H1 (cell line): ENCODE results near the gene NFIC. TPM values are rescaled to one million over a fixed set of nuclear protein-coding genes. Genes with fewer than 3 reads are reported as not detected.

Experiments
- CTCF ChIA-PET: fragments of 300-600 bp; sonication (Branson Sonifier 250); formaldehyde crosslinking; loops from one replicate; lab custom pipeline; 2021; ENCODE audit not compliant: partially characterized antibody; lab: Charles Lee
- POLR2A ChIA-PET: fragments of 300-600 bp; sonication (Branson Sonifier 250); formaldehyde crosslinking; loops from one replicate; lab custom pipeline; 2021; ENCODE audit warnings: inconsistent platforms; ENCODE audit not compliant: partially characterized antibody; lab: Charles Lee
- DNase-seq, 2 experiments: peaks; one replicate each; pipeline versions ENCODE4 v3.0.0 to v3.0.0-alpha.2; 2010 to 2022; ENCODE audit warnings: low spot score in 2 of 2, low read depth in 1 of 2, mixed read lengths in 1 of 2
- FAIRE-seq: peaks from 2 replicates; lab custom pipeline; 2011; peaks lifted over from hg19 to GRCh38; lab: Jason Lieb, UNC
- H2AFZ ChIP-seq: 2 replicates; pipeline ENCODE4 v1.8.1; 2012; ENCODE audit warnings: low read length, inconsistent platforms
- H2AK5ac ChIP-seq: 2 replicates; pipeline ENCODE4 v1.6.1; 2013; ENCODE audit warnings: low read depth, low read length
- H2BK120ac ChIP-seq: replicated peaks from 2 replicates; pipeline ENCODE3; 2013; ENCODE audit warnings: low read depth, low read length, inconsistent platforms
- H2BK12ac ChIP-seq: 2 replicates; pipeline ENCODE4 v1.6.1; 2013; ENCODE audit warnings: low read depth, low read length
- H2BK15ac ChIP-seq: 2 replicates; pipeline ENCODE4 v1.6.1; 2013; ENCODE audit warnings: low read length
- H2BK20ac ChIP-seq: 2 replicates; pipeline ENCODE4 v1.6.1; 2013; ENCODE audit warnings: low read length
- H2BK5ac ChIP-seq: 2 replicates; pipeline ENCODE4 v1.6.1; 2013; ENCODE audit warnings: low read depth, low read length
- H3K14ac ChIP-seq: 2 replicates; pipeline ENCODE4 v1.6.1; 2013; ENCODE audit warnings: inconsistent platforms; ENCODE audit not compliant: insufficient read length
- H3K18ac ChIP-seq: 2 replicates; pipeline ENCODE4 v1.6.1; 2013; ENCODE audit warnings: low read length; ENCODE audit errors: extremely low read depth
- H3K23ac ChIP-seq: 2 replicates; pipeline ENCODE4 v1.6.1; 2013; ENCODE audit warnings: inconsistent platforms; ENCODE audit not compliant: insufficient read length
- H3K23me2 ChIP-seq: 2 replicates; pipeline ENCODE4 v1.6.1; 2013; ENCODE audit warnings: low read depth, low read length
- H3K27ac ChIP-seq: 2 replicates; pipeline ENCODE4 v1.6.1; 2011; ENCODE audit warnings: low read depth, low read length, inconsistent platforms
- H3K27me3 ChIP-seq, 4 experiments: replicated peaks in 1 of 4; 1 replicate in 1 of 4; 2 replicates in 3 of 4; pipeline versions ENCODE4 v1.6.1 to v1.8.1; 2011 to 2013; ENCODE audit warnings: low read length in 3 of 4, mild to moderate bottlenecking in 3 of 4, inconsistent platforms in 2 of 4, mixed read lengths in 2 of 4, moderate library complexity in 1 of 4; ENCODE audit not compliant: control insufficient read depth in 3 of 4, insufficient read depth in 3 of 4; ENCODE audit errors: extremely low read depth in 1 of 4
- H3K36me3 ChIP-seq, 4 experiments: 2 replicates each; pipeline versions ENCODE4 v1.6.1 to v1.8.1; 2011 to 2013; ENCODE audit warnings: mild to moderate bottlenecking in 4 of 4, low read length in 3 of 4, moderate library complexity in 2 of 4, control low read depth in 1 of 4, inconsistent platforms in 1 of 4; ENCODE audit not compliant: insufficient read depth in 4 of 4, control insufficient read depth in 2 of 4
- H3K4ac ChIP-seq: replicated peaks from 2 replicates; pipeline ENCODE3; 2013; ENCODE audit warnings: low read length, low read depth, mixed read lengths, inconsistent platforms; ENCODE audit not compliant: insufficient read length
- H3K4me1 ChIP-seq, 4 experiments: replicated peaks in 1 of 4; 1 replicate in 1 of 4; 2 replicates in 3 of 4; pipeline versions ENCODE4 v1.6.1 to v1.8.1; 2011 to 2013; ENCODE audit warnings: low read length in 3 of 4, inconsistent platforms in 2 of 4, mixed read lengths in 1 of 4; ENCODE audit not compliant: insufficient read depth in 4 of 4, control insufficient read depth in 3 of 4
- H3K4me2 ChIP-seq, 2 experiments: 2 replicates each; pipeline versions ENCODE4 v1.6.1 to v1.8.1; 2011 to 2013; ENCODE audit warnings: low read depth in 2 of 2, low read length in 2 of 2, control low read depth in 1 of 2, inconsistent platforms in 1 of 2, mild to moderate bottlenecking in 1 of 2; ENCODE audit not compliant: insufficient read depth in 1 of 2
- H3K4me3 ChIP-seq, 4 experiments: fragments of 200-600, 300-600 bp in 1 of 4; sonication (generic), shearing (Covaris generic), sonication (Bioruptor Twin) in 1 of 4; 2 replicates each; pipeline versions ENCODE4 v1.5.1 to v1.8.1; 2011 to 2016; ENCODE audit warnings: low read length in 4 of 4, low read depth in 3 of 4, control low read depth in 2 of 4, inconsistent platforms in 2 of 4, mild to moderate bottlenecking in 2 of 4, mixed read lengths in 1 of 4, moderate library complexity in 1 of 4; ENCODE audit not compliant: insufficient read depth in 2 of 4; ENCODE audit errors: extremely low read depth in 1 of 4
- H3K56ac ChIP-seq: replicated peaks from 2 replicates; pipeline ENCODE3; 2013; ENCODE audit warnings: low read depth, mild to moderate bottlenecking, mixed read lengths, low read length, inconsistent platforms; ENCODE audit not compliant: insufficient read length
- H3K79me1 ChIP-seq: 2 replicates; pipeline ENCODE4 v1.6.1; 2013; ENCODE audit warnings: low read depth, low read length, control low read depth
- H3K79me2 ChIP-seq, 2 experiments: 2 replicates each; pipeline versions ENCODE4 v1.6.1 to v1.8.1; 2012 to 2013; ENCODE audit warnings: low read length in 2 of 2, mild to moderate bottlenecking in 2 of 2, inconsistent platforms in 1 of 2; ENCODE audit not compliant: insufficient read depth in 2 of 2, control insufficient read depth in 1 of 2
- H3K9ac ChIP-seq, 4 experiments: replicated peaks in 1 of 4; 1 replicate in 1 of 4; 2 replicates in 3 of 4; pipeline versions ENCODE4 v1.6.1 to v1.8.1; 2011 to 2013; ENCODE audit warnings: low read depth in 3 of 4, low read length in 3 of 4, control low read depth in 2 of 4, mild to moderate bottlenecking in 2 of 4, moderate library complexity in 2 of 4, inconsistent platforms in 1 of 4; ENCODE audit errors: extremely low read depth in 1 of 4
- H3K9me3 ChIP-seq, 2 experiments: 2 replicates each; pipeline versions ENCODE4 v1.6.1 to v1.8.1; 2012 to 2013; ENCODE audit warnings: mild to moderate bottlenecking in 2 of 2, moderate library complexity in 2 of 2, control low read depth in 1 of 2, inconsistent platforms in 1 of 2, low read depth in 1 of 2, low read length in 1 of 2, mixed read lengths in 1 of 2; ENCODE audit not compliant: insufficient read depth in 2 of 2
- H4K20me1 ChIP-seq, 2 experiments: replicated peaks in 1 of 2; 2 replicates each; pipeline versions ENCODE3 to v1.8.1; 2011 to 2013; ENCODE audit warnings: inconsistent platforms in 2 of 2, low read length in 2 of 2, mild to moderate bottlenecking in 1 of 2; ENCODE audit not compliant: insufficient read depth in 2 of 2, control insufficient read depth in 1 of 2
- H4K5ac ChIP-seq: 2 replicates; pipeline ENCODE4 v1.6.1; 2013; ENCODE audit warnings: low read length, low read depth, mixed read lengths, inconsistent platforms; ENCODE audit not compliant: insufficient read length
- H4K8ac ChIP-seq: 2 replicates; pipeline ENCODE4 v1.8.0; 2013; ENCODE audit warnings: mild to moderate bottlenecking, moderate library complexity, low read length, inconsistent platforms; ENCODE audit not compliant: insufficient read depth; ENCODE audit errors: extremely low read depth
- H4K91ac ChIP-seq: replicated peaks from 2 replicates; pipeline ENCODE3; 2013; ENCODE audit warnings: low read length, mixed read lengths, inconsistent platforms; ENCODE audit not compliant: insufficient read length
- EP300 ChIP-seq, 2 experiments: IDR thresholded peaks; 1 replicate in 1 of 2; 2 replicates in 1 of 2; pipeline ENCODE4 v1.6.1; 2011 to 2012; ENCODE audit warnings: low read depth in 2 of 2, low read length in 2 of 2, mild to moderate bottlenecking in 2 of 2, borderline replicate concordance in 1 of 2, inconsistent platforms in 1 of 2, moderate library complexity in 1 of 2
- GABPA ChIP-seq: IDR thresholded peaks from 2 replicates; pipeline ENCODE4 v1.6.1; 2011; ENCODE audit warnings: mild to moderate bottlenecking, low read length, moderate library complexity, borderline replicate concordance; ENCODE audit not compliant: insufficient read depth
- JUN ChIP-seq: IDR thresholded peaks from 2 replicates; pipeline ENCODE4 v1.6.1; 2011; ENCODE audit warnings: low read depth, mild to moderate bottlenecking, improper control_type of control experiment, low read length
- POLR2A ChIP-seq, 2 experiments: IDR thresholded peaks; 1 replicate in 1 of 2; 2 replicates in 1 of 2; pipeline ENCODE4 v1.6.1; 2011; ENCODE audit warnings: low read depth in 2 of 2, low read length in 2 of 2, mild to moderate bottlenecking in 2 of 2; ENCODE audit errors: control extremely low read depth in 1 of 2
- RAD21 ChIP-seq, 2 experiments: IDR thresholded peaks in 1 of 2; conservative IDR thresholded peaks in 1 of 2; 2 replicates each; pipeline ENCODE4 v1.6.1; 2011; ENCODE audit warnings: low read depth in 2 of 2, low read length in 2 of 2, improper control_type of control experiment in 1 of 2, inconsistent platforms in 1 of 2, mild to moderate bottlenecking in 1 of 2, moderate library complexity in 1 of 2
- RXRA ChIP-seq: IDR thresholded peaks from 2 replicates; pipeline ENCODE4 v1.6.1; 2011; ENCODE audit warnings: low read depth, mild to moderate bottlenecking, low read length, moderate library complexity; ENCODE audit not compliant: insufficient read depth
- SIN3A ChIP-seq, 2 experiments: IDR thresholded peaks in 1 of 2; conservative IDR thresholded peaks in 1 of 2; 2 replicates each; pipeline ENCODE4 v1.6.1; 2011 to 2012; ENCODE audit warnings: low read length in 2 of 2, improper control_type of control experiment in 1 of 2, low read depth in 1 of 2, mild to moderate bottlenecking in 1 of 2
- SP2 ChIP-seq: IDR thresholded peaks from 2 replicates; pipeline ENCODE4 v1.6.1; 2012; ENCODE audit warnings: mild to moderate bottlenecking, low read length, inconsistent platforms
- SRF ChIP-seq: IDR thresholded peaks from 2 replicates; pipeline ENCODE4 v1.6.1; 2011; ENCODE audit warnings: mild to moderate bottlenecking, low read depth, low read length, moderate library complexity
- WGBS, 2 experiments: shearing (Covaris generic) in 1 of 2; methylation state at CpG; one replicate each; pipeline versions ENCODE4 v1.1.6 to v1.1.7; 2013 to 2015; ENCODE audit warnings: low lambda C conversion rate in 2 of 2, mixed read lengths in 2 of 2, inconsistent platforms in 1 of 2, low coverage in 1 of 2, missing lambda C conversion rate in 1 of 2; ENCODE audit not compliant: insufficient replicate concordance in 2 of 2, insufficient coverage in 1 of 2, insufficient read length in 1 of 2; ENCODE audit errors: extremely low coverage in 1 of 2, missing lambda C conversion rate in 1 of 2; 5-methylcytosine and 5-hydroxymethylcytosine counted together
- polyA plus RNA-seq, 7 experiments: library from polyadenylated mRNA; depleted of rRNA in 3 of 7; stranded (reverse) in 5 of 7; unstranded in 2 of 7; fragments of >200 nt in 5 of 7; fragments of 200-250 nt in 2 of 7; gene quantifications; 1 replicate in 5 of 7; 2 replicates in 1 of 7; 4 replicates in 1 of 7; pipeline versions ENCODE4 v1.2.1 to v1.2.3, GENCODE V29; 2011 to 2013; ENCODE audit warnings: missing spikeins in 2 of 7, mixed read lengths in 2 of 7
- total RNA-seq: library from RNA; stranded (reverse); fragmentation: NEBNext Ultra II Directional; extraction: Animal tissue kit (Norgen Biotek cat#: 25700); gene quantifications from 2 replicates; pipeline ENCODE4 v1.2.1, GENCODE V29; 2021

Gene NFIC
- total and polyA plus RNA-seq, 2 of the 8 experiments (the other 6 are each of a cell fraction or from before 2014, with no cell fraction given), result 0.56 to 3.2 TPM

GRCh38 chr19:3412066-3412465 is 45.7 kb downstream of the NFIC start:
- no peaks in the 10 kb centered on the region for H3K9me3 ChIP-seq
- peaks cover 2% of the 10 kb centered on the region for H3K23me2 ChIP-seq
- no peak overlapping the region for H3K4ac ChIP-seq
- no peak overlapping the region for H3K56ac ChIP-seq
- H3K14ac ChIP-seq, result no peak overlapping the region
- CTCF ChIA-PET, result interaction anchor here (0.5 to 2.3 kb wide), 11 partner anchors 14 to 376 kb away, joined by 3 to 11 read pairs (median 3); no protein-coding TSS in a partner anchor
- no peak overlapping the region for H3K23ac ChIP-seq
- H4K20me1 ChIP-seq, result no peaks in the 10 kb centered on the region
- H2BK15ac ChIP-seq, result no peak overlapping the region
- H3K27ac ChIP-seq, result no peak overlapping the region
- no peak overlapping the region for H3K4me3 ChIP-seq
- no peak overlapping the region for H4K5ac ChIP-seq
- H2AFZ ChIP-seq, result no peak overlapping the region
- H2BK5ac ChIP-seq, result no peak overlapping the region
- DNase-seq (no peak), FAIRE-seq (no peak)
- H4K8ac ChIP-seq, result no peak overlapping the region
- H3K18ac ChIP-seq, result no peak overlapping the region
- POLR2A ChIA-PET, result interaction anchor here (1.0 kb wide), 1 partner anchor 18 kb away, joined by 3 read pairs; no protein-coding TSS in a partner anchor
- H2BK12ac ChIP-seq, result no peak overlapping the region
- peaks cover 0 to 3% (median 0%) of the 10 kb centered on the region in 4 experiments; a peak in 3 of 7 replicates for H3K4me1 ChIP-seq
- H3K27me3 ChIP-seq, result no peaks in the 10 kb centered on the region
- no peak overlapping the region for H3K9ac ChIP-seq
- no peak overlapping the region for H3K4me2 ChIP-seq
- no peak overlapping the region for H2BK120ac ChIP-seq
- H3K36me3 ChIP-seq, result no peaks in the 10 kb centered on the region
- H3K79me2 ChIP-seq, result no peaks in the 10 kb centered on the region
- H4K91ac ChIP-seq, result no peak overlapping the region
- TF ChIP-seq SP2 (no peak), EP300 (IDR thresholded peaks at IDR 0.05; ENCODE audit: borderline replicate concordance in 1 of 2, low read depth in 2 of 2, low read length in 2 of 2) (no peak), GABPA (no peak), RXRA (no peak), JUN (no peak), RAD21 (IDR thresholded peaks at IDR 0.05 in 1 of 2, conservative IDR thresholded peaks at IDR 0.05 in 1 of 2; ENCODE audit: low read depth in 2 of 2, low read length in 2 of 2) (no peak), SRF (no peak), POLR2A (IDR thresholded peaks at IDR 0.05; ENCODE audit: control extremely low read depth in 1 of 2, low read depth in 2 of 2, low read length in 2 of 2) (no peak), SIN3A (conservative IDR thresholded peaks at IDR 0.05 in 1 of 2, IDR thresholded peaks at IDR 0.05 in 1 of 2; ENCODE audit: low read depth in 1 of 2, low read length in 2 of 2) (no peak)
- H2BK20ac ChIP-seq, result no peak overlapping the region
- WGBS, 2 experiments, result 91% methylated on average over 4 of the region's 4 CpGs; no CpG with 5 or more reads in 1 of the 2 experiments
- no peak overlapping the region for H2AK5ac ChIP-seq
- H3K79me1 ChIP-seq, result no peaks in the 10 kb centered on the region
